NCI-H82 treated with DMSO at 0.1 percent for 48 hours (cell line): ENCODE measurements around the gene FOXR1.
"Not testable (repeated sequence)": the region's sequence is repeated elsewhere in the genome, so short reads cannot be mapped to it uniquely, and the experiment has no call there.

Experiments used
- DNase-seq: peaks from one replicate; lab custom pipeline; 2025; ENCODE audit not compliant: unreplicated experiment; lab: John Stamatoyannopoulos, UW

Gene FOXR1

GRCh38 chr11:118939953-118940598, 31.5 kb upstream of the FOXR1 start:
- DNase-seq, result no peak

GRCh38 chr11:118947091-118947490, 24.5 kb upstream of the FOXR1 start:
- DNase-seq, result no peak

- no peak for DNase-seq
Observed at GRCh38 chr11:118948000-118948399, 23.6 kb upstream of the FOXR1 start.

GRCh38 chr11:118953265-118953664, 18.3 kb upstream of the FOXR1 start:
- no peak for DNase-seq

GRCh38 chr11:118953976-118954375, 17.6 kb upstream of the FOXR1 start:
- DNase-seq, result not testable (repeated sequence)

GRCh38 chr11:118956094-118956846, 15.3 kb upstream of the FOXR1 start, which contains the start of gene UPK2:
Gene UPK2, plus strand, starts transcription at chr11:118956298. Its CDS starts 53 bp downstream, at chr11:118956351.
- DNase-seq, result peak; percentile 25

- no peak for DNase-seq
Observed at GRCh38 chr11:118956847-118957469, 14.6 kb upstream of the FOXR1 start.

- DNase-seq, result no peak
Observed at GRCh38 chr11:118957549-118957948, 14.0 kb upstream of the FOXR1 start.

- DNase-seq, result no peak
Observed at GRCh38 chr11:118957968-118958367, 13.6 kb upstream of the FOXR1 start.

- no peak for DNase-seq
Observed at GRCh38 chr11:118958577-118958976, 13.0 kb upstream of the FOXR1 start.

GRCh38 chr11:118961189-118961588, 10.4 kb upstream of the FOXR1 start:
- DNase-seq, result no peak

- DNase-seq, result no peak
Observed at GRCh38 chr11:118961591-118961990, 10.0 kb upstream of the FOXR1 start.

- not testable (repeated sequence) for DNase-seq
Observed at GRCh38 chr11:118969508-118969907, 2.1 kb upstream of the FOXR1 start.

- no peak for DNase-seq
Observed at GRCh38 chr11:118973985-118974384, 2.4 kb downstream of the FOXR1 start.

- DNase-seq, result peak; percentile 89
Observed at GRCh38 chr11:118975771-118976709, 4.5 kb downstream of the FOXR1 start.

- no peak for DNase-seq
Observed at GRCh38 chr11:118979434-118979833, 7.9 kb downstream of the FOXR1 start.

- no peak for DNase-seq
Observed at GRCh38 chr11:118980191-118980881, 8.8 kb downstream of the FOXR1 start.

GRCh38 chr11:118984337-118984736, 12.8 kb downstream of the FOXR1 start:
- not testable (repeated sequence) for DNase-seq

GRCh38 chr11:118984825-118985224, 13.3 kb downstream of the FOXR1 start:
- DNase-seq, result no peak

- DNase-seq, result no peak
Observed at GRCh38 chr11:118988280-118988679, 16.7 kb downstream of the FOXR1 start.
